MV-4-11 (cell line): ENCODE results near the gene WAC.
"Not testable (repeated sequence)": the region's sequence is repeated elsewhere in the genome, so short reads cannot be mapped to it uniquely, and the experiment has no call there.

Experiments
- DNase-seq: peaks from one replicate; lab custom pipeline; 2025; lab: John Stamatoyannopoulos, UW

The WAC gene

DNA sequence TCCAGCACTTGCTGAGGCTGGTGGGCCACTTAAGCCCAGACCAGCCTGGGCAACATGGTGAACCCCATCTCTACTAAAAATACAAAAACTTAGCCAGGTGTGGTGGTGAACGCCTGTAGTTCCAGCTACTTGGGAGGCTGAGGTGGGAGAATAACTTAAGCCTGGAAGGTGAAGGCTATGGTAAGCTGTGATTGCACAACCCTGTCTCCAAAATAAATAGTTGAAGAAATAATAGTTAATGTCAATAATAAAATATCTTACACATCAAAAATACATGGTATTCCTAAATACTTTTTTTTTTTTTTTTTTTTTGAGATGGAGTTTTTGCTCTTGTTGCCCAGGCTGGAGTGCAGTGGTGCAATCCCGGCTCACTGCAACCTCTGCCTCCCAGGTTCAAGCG, 76.7 kb downstream of the WAC start:
- DNase-seq: not testable (repeated sequence)

DNA sequence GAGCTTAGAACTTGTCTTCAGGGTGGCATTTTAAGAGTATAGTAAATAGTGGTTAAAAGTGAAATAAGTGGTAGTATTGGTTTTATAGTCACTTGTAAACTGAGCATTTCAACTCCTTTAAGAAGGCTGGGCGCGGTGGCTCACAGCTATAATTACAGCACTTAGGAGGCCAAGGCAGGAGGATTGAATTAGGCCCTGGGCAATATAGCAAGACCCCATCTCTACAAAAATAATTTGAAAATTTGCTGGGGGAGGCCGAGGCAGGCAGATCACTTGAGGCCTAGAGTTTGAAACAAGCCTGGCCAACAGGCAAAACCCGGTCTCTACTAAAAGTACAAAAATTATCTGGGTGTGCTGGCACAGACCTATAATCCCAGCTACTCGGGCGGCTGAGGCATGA, 80.0 kb downstream of the WAC start:
- no peak for DNase-seq

DNA sequence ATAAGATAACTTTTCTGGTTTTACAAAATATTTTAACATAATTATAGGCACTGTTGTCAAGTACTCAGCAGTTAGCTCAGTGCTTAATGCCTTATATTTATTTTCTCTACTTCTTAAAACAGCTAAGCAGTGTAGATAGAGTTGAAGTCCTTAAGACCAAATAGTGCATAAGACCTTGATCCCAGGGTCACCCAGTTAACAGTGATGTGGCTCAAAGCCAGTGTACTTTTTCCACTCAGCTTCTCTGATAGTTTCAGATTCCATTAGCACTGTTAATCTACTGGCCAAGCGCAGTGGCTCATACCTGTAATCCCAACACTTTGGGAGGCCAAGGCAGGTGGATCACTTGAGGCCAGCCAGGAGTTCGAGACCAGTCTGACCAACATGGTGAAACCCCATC, 83.6 kb downstream of the WAC start:
- no peak for DNase-seq

DNA sequence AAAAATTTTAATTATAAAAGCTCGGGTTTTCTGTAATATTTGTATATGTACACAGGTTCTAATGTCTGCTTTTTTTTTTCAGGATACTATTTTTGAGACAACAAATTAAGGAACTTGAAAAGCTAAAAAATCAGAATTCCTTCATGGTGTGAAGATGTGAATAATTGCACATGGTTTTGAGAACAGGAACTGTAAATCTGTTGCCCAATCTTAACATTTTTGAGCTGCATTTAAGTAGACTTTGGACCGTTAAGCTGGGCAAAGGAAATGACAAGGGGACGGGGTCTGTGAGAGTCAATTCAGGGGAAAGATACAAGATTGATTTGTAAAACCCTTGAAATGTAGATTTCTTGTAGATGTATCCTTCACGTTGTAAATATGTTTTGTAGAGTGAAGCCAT, 86.5 kb downstream of the WAC start:
- peak; percentile 61 for DNase-seq

DNA sequence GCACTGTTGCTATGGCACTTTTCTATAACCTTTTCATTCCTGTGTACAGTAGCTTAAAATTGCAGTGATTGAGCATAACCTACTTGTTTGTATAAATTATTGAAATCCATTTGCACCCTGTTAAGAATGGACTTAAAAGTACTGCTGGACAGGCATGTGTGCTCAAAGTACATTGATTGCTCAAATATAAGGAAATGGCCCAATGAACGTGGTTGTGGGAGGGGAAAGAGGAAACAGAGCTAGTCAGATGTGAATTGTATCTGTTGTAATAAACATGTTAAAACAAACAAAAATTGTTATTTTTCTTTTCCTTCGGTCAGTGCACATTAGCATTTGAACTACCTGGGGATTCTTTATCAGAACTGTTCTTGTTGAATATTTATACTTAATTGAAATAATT, 87.3 kb downstream of the WAC start:
- peak; percentile 48 for DNase-seq

DNA sequence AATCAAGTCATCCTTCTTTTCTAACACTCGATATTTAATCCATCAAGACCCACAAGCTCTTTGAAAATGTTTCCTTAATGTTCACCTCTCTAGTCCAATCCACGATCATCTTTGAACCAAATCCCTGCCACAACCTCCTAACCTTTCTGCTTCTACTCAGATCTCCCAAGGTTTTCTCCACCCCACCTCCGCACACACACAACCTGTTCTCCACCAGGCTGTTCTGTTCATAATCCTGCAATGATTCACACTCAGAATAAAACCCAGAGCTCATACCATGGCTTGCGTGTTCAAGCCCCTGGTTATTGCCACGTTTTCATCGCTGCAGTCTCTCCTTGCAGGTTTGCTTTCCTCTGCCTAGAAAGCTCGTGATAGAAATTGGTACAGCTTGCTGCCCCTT, 90.6 kb downstream of the WAC start:
- no peak for DNase-seq

DNA sequence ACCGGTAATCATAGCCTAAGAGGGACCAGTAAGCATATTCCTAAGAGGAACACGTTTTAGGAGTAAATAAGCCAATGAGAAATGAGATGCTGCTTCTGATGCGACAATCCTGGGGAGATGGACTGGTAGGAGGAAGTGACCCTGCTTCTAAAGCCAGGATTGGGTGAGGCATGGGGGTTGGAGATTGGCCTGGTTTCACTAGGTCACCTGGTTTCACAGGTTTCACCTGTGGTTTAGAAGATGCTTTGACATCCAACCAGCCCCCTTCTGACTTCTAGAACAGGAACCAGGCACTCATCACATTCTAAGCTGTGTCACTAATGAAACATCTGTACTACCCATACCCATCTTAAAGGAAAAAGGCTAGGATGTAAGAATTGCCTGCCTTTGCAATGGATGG, 91.4 kb downstream of the WAC start:
- peak; percentile 11 for DNase-seq

DNA sequence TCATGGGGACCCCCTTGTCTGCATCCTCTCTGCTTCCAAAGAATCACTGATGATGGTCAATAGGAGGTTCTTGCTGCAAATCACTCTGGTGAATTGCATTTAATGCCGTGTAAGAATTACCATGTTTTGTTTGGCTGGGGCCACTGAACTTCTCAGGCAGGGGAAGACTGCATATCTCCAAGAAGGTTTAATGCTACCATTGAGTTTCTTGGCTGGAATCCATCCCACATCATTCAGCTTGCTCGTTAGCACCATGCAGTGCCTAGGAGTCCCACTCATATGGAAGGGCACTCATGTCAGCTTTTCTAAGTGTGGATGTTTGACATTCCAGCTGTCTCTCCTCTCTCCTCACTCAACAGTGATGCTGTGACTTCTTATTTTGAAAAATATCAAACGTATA, 94.2 kb downstream of the WAC start:
- no peak for DNase-seq

DNA sequence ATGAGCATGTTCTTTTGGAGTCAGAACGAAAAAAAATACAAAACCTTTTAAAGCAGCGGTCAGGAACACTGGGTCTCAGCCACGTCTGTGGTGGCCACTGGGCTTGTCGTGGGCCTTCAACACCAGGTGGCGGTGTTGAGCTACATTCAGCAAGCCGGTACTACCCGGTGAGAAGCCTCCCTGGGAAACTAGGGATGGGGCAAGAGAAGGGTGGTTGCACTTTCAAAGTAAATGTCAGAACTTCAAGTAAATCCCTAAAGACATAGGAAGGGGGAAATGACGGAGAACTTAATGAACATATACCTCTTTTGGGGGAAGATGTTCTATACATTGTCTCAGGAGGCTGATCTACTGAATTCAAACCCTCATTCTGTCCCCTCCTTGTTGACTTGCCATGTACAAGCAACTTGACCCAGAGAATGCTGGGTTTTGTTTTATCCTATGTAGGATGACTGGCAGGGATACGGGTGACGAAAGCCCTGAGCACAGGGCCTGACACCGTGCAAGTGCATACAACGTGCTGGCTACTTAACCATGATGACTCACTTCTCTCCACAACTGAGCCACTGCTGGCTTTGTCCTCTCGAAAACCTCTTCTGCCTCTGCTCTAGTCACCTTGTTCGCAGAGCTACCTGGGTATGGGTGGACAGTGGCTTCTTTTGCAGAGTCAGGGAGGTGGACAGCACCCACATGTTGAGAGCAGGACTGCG, 95.4 kb downstream of the WAC start:
- peak; percentile 62 for DNase-seq

DNA sequence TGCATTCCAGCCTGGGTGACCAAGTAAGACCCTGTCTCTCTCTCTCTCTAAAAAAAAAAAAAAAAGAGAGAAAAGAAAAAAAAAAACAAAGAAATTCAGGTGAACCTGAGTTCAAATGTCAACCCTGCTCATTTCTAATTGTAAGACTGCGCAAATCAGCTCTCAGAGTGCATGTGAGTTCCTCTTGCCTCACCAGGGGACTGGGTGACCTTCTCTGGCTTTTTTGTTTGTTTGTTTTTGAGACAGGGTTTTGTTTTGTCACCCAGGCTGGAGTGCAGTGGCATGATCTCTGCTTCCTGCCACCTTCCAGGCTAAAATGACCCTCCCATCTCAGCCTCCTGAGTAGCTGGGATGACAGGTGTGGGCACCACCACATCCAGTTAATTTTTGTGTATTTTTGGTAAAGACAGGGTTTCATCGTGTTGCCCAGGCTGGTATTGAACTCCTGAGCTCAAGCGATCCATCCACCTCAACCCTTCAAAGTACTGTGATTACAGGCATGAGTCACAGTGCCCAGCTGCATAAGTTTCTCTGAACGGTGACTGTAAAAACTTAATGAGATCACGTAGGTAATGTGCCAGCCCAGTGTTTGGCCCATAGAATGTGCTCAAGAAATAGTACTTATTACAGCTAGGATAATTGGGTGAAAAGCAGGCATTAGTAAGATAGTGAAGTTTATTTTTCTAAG, 99.1 kb downstream of the WAC start:
- no peak for DNase-seq

DNA sequence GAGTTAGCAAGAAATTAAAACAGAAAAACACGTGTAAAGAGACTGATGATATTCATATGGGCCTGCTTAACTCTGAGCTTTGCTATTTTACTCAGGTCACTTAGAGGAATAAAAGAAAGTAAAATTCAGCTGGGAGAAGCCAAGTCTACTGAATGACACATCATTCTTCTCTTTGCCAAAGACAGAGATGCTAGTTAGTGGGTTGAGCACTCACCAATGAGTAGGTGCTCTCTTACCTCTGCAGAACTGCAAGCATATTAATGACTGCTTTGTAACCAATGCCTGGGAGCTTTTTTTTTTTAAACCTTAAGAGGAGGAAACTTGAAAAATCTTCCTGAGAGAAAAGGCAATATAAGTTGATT, 99.6 kb downstream of the WAC start:
- DNase-seq: no peak

DNA sequence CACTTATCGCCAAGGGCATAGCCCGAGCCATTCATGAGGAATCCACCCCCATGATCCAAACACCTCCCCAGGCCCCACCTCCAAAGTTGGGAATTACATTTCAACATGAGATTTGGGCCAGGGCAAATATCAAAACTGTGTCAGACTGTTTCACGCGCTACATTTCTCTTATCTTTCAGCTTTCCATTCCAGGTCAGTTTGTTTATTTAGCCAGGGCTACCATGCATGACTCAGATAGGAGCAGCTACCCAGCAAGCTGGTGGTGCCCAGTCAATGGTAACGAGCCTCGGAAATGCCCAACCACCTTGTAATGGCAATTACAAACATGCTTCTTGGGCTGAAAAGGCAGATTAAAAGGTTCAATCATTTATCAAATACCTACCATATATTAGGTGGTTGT, 100.8 kb downstream of the WAC start:
- DNase-seq: no peak

DNA sequence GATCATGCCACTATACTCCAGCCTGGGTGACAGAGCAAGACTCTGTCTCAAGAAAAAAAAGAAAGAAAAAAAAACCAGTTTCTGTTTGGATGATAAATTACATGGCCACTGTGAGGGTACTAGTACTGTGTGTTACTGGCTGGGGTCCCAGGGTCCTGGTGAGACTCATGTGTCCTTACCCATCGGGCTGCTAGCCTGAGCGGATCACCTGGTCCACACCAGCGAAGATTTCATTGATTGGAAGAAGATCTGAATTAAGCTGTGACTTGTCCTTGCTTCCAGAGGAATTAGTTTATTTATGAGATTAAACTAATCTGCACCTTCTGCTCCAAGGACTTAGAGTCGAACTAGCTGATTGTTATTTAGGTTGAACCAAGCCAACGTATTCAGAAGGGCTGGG, 104.4 kb downstream of the WAC start:
- DNase-seq: no peak

DNA sequence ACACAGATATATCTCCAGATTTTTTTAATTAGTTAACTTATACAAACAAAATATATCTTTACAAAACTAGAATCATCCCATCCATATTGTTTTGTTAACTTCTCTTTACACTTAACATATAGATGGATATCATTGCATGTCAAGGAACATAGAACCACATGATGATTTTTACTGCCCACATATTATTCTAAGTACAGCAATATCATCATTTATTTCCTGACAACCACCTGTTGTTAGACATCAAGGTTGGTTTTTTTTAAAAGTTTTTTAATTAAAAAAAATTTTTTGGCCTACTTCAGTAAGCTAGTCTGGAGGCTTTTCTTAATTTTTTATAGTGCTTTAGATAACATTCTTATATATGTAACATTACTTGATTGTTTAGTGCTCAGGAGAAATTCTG, 105.5 kb downstream of the WAC start:
- DNase-seq: no peak

DNA sequence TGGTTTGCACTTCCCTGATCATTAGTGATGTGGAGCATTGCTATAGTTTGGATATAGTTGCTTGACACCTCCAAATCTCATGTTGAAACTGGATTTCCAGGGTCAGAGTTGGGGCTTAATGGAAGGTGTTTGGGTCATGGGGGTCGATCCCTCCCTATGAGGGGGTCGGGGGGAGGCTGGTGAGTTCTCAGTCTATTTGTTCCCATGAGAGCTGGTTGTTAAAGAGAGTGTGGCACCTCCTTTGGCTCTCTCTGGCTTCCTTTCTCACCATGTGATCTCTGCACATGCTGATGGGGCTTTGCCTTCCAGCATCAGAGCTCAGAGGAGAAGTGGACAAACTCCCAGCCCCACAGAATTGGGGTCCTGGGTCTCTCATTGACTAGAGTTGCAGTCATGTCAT, 107.6 kb downstream of the WAC start:
- no peak for DNase-seq

DNA sequence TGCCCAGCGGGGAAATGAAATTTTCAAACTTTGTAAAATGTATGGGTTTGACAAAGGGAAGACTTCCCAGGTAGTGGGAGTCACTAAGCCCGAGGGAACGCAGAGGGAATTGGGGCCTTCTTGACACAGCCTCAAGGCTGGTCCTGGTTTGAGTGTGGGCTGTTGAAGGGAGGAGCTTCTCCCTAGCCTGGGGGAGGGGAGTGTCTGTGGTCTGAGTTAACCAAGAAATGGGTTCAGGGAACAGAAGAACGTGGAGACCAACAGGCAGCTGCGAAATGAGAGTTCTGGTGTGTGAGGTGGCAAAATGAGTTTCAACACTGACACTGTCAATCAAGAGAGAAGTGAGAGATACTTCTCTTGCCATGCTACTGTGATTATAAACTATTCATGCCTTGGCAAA, 111.7 kb downstream of the WAC start:
- DNase-seq: peak; percentile 73

DNA sequence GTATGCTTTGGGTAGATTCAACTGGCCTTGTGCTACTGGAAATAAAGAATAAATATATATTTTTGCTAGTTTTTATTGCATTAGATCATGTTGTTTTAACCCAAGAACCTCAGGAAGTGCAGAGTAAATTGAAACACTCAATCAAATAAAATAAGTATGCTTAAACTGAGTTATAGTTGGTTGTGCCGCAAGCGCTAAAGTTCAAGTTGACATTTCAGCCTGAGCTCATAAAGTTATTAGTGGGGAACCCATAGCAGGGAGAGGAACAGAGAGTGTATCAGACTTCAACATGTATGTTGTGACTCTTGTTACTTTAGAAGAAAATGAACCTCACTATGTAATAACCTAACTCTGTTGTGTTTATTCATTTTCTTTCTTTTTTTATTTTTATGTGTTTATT, 119.2 kb downstream of the WAC start:
- no peak for DNase-seq

DNA sequence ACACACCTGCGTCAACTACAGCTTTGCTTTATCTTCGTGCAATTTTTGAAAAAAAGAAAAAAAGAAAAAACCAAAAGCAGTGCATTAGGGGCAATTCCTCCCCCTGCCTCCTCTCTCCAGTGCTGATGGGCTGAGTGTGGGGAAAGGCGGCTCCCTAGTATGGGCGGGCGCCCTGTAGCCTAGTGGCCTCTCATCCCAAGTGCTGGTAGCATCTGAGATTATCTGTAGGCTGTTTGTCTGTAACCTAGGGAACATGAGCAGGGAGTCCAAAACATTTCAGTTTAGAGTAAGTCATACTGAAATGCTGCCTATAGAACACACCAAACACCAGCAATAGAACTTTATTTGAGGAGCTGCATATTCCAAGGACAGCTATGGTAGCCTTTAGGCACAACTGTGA, 119.8 kb downstream of the WAC start:
- DNase-seq: no peak

DNA sequence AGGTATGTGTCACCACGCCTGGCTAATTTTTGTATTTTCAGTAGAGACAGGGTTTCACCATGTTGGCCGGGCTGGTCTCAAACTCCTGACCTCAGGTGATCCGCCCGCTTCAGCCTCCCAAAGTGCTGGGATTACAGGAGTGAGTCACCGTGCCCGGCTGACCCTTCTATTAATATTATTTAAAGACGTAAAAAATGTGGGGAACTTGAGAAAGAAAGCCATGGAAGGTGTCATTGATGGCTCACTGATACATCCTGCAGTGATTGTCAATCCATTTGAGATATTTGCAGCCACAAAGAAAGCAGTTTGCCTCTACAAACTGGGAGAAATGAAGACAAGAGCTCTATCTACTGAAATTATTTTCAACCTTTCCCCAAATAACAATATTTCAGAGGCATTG, 125.9 kb downstream of the WAC start:
- DNase-seq: not testable (repeated sequence)

DNA sequence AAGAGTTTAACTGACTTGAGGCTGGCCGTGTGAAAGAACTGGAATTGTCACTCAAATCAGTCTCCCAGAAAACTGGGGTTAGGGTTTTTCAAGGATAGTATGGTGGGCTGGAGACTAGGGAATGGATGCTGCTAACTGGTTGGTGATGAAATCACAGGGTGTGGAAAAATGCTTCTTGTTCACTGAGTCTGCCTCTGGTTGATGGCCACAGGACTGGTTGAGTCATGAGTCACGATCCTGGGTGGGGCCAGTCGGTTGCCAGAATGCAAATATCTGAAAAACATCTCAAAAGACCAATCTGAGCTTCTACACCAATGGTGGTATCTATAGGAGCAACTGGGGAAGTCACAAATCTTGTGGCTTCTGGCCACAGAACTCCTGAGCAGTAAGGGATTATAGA, 128.1 kb downstream of the WAC start:
- peak; percentile 60 for DNase-seq

DNA sequence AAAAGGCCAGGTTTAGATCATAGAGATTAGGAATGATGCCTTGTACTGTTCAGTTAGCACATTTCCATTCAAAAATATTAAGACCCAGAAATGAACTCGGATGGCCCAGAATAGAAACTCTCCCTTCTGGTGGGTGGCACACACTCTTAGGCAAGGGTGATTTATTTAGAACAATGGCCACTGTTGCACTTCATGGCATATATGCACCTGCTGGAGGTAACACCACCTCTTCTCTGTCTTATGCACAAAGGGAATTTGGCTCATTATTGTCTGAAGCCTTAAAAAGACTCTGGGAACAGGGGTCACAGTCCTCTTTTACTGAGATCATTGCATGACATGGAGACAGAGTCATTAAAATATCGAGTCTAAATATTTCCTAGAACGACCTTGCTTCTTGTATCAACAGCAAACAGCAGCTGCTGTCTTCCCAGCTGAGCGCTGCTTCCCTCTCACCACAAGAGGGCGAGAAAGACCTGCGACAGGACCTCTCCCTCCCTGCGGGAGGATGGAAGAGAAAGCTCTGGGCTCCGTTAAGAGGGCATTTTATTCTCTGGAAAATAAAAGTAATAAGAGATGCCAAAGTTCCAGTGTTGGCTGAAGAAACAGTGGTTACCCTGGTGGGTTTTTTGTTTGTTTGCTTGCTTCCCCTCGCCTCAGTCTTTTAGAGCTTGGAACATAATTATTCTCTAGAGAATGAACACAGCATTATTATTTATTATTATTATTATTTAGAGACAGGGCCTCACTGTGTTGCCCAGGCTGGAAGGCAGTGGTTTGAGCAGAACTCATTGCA, 130.9 kb downstream of the WAC start:
- peak; percentile 61 for DNase-seq

DNA sequence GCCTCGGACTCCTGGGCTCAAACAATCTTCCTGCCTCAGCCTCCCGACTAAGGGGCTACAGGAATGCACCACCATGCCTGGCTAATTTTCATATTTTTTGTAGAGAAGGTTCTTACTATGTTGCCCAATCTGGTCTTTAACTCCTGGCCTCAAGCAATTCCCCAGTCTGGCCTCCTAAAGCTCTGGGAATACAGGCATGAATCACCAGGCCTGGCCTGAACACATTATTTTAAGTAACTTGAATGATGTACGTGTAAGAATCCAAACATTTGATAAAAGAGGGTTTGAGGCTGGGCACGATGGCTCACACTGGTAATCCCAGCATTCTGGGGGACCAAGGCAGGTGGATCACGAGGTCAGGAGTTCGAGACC, 131.4 kb downstream of the WAC start:
- no peak for DNase-seq

DNA sequence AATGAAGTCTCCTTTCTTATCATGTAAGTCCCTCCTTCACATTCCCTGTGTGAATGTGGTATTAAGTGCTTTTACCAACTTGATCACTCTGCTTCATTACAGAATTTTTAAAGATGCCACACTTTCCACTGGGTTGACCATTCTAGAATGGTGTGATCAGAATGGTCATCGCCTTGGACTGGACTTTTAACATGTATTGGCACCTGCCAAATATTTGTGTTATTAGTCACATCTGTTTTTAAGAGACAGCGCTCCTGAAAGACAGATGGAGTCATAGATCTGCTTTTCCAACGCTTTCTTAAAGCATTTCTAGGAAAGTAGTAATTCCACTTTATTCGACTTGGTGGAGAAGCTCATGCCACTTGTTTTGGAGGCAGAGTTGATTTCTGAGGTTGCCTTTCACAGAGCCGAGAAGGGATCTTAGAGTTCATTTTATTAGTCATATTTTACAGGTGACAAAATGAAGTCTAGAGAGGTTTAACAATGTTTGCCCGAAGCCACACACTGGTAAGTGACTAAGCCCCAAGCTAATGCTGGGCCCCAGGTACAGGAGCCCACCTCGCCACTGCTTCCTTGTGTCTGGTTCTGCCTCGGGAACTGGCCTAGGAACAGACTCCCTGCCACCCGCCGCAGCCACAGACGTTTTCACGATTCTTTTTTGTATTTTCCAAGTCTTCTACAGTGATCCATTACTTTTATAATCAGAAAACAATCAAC, 134.0 kb downstream of the WAC start:
- DNase-seq: no peak
